AG09309 (cell line): ENCODE data around the gene LORICRIN.

Experiments used
- DNase-seq: peaks from one replicate; pipeline ENCODE4 v3.0.0-alpha.2; 2010; ENCODE audit warnings: low read depth
- H3K4me3 ChIP-seq: 2 replicates; pipeline ENCODE4 v1.5.1; 2011; ENCODE audit warnings: mild to moderate bottlenecking, low read depth, low read length, moderate library complexity; ENCODE audit not compliant: control insufficient read depth
- CTCF ChIP-seq: IDR thresholded peaks from 2 replicates; pipeline ENCODE4 v1.5.1; 2011; ENCODE audit warnings: mild to moderate bottlenecking, low read depth, low read length, inconsistent platforms; ENCODE audit not compliant: insufficient read depth, control insufficient read depth; ENCODE audit errors: missing control alignments

Gene LORICRIN

GRCh38 chr1:153246825-153247224 lies 12.7 kb upstream of the LORICRIN start:
- no peak overlapping the region for H3K4me3 ChIP-seq
- no peak for DNase-seq
- no peak for TF ChIP-seq CTCF

GRCh38 chr1:153248176-153248879 lies 11.2 kb upstream of the LORICRIN start:
- DNase-seq: no peak
- no peak for TF ChIP-seq CTCF
- no peak overlapping the region for H3K4me3 ChIP-seq

- no peak overlapping the region for H3K4me3 ChIP-seq
- TF ChIP-seq CTCF: no peak
- no peak for DNase-seq
These were observed 9.3 kb upstream of the LORICRIN start for GRCh38 chr1:153250166-153250565.

- no peak for TF ChIP-seq CTCF
These were observed 8.4 kb upstream of the LORICRIN start for GRCh38 chr1:153251087-153251486.

GRCh38 chr1:153251562-153251961 lies 7.9 kb upstream of the LORICRIN start:
- H3K4me3 ChIP-seq: no peak overlapping the region
- no peak for TF ChIP-seq CTCF
- no peak for DNase-seq

More at GRCh38 chr1:153251087-153251486, 8.4 kb upstream of the LORICRIN start:
- H3K4me3 ChIP-seq: no peak overlapping the region
- no peak for DNase-seq

- no peak for TF ChIP-seq CTCF
- no peak overlapping the region for H3K4me3 ChIP-seq
- DNase-seq: no peak
These were observed 7.5 kb upstream of the LORICRIN start for GRCh38 chr1:153251988-153252387.

- no peak overlapping the region for H3K4me3 ChIP-seq
- no peak for TF ChIP-seq CTCF
- no peak for DNase-seq
These were observed 6.4 kb upstream of the LORICRIN start for GRCh38 chr1:153253076-153253475.
